Ascending aorta (tissue), 2 donors: Measurements from ENCODE around the gene DIP2C. TPM values are rescaled to one million over a fixed set of nuclear protein-coding genes. Genes with fewer than 3 reads are reported as not detected.

ENCODE experiments used
- DNase-seq, 2 donors: peaks; one replicate each; pipeline ENCODE4 v3.0.0-alpha.2; 2019; ENCODE audit warnings: low spot score in 2 of 2
- H3K27ac ChIP-seq, 2 donors: fragments of 200-600 bp; sonication (generic); one replicate each; pipeline ENCODE4 v1.5.1; 2016 to 2017; ENCODE audit warnings: mild to moderate bottlenecking in 1 of 2
- H3K27me3 ChIP-seq: fragments of 200-600 bp; sonication (generic); one replicate; pipeline ENCODE4 v1.5.1; 2017
- H3K36me3 ChIP-seq, 2 donors: fragments of 200-600 bp; sonication (generic); one replicate each; pipeline ENCODE4 v1.5.1; 2016
- H3K4me1 ChIP-seq, 2 donors: fragments of 200-600 bp; sonication (generic); one replicate each; pipeline ENCODE4 v1.5.1; 2016 to 2017; ENCODE audit warnings: mild to moderate bottlenecking in 1 of 2
- H3K4me3 ChIP-seq, 2 donors: fragments of 200-600 bp; sonication (generic); one replicate each; pipeline ENCODE4 v1.5.1; 2016 to 2017; ENCODE audit warnings: mild to moderate bottlenecking in 1 of 2
- H3K9me3 ChIP-seq, 2 donors: fragments of 200-600 bp; sonication (generic); one replicate each; pipeline ENCODE4 v1.5.1; 2016
- CTCF ChIP-seq, 3 experiments: fragments of 200-600 bp in 2 of 3; fragments of 450-650 bp in 1 of 3; sonication (generic) in 2 of 3; IDR thresholded peaks; one replicate each; pipeline ENCODE4 v1.5.1; 2016 to 2019; ENCODE audit warnings: antibody characterized with exemption in 3 of 3, mild to moderate bottlenecking in 1 of 3, moderate library complexity in 1 of 3
- intact Hi-C: fragments of 100-400 bp; cut with DNase I; formaldehyde crosslinking; loops from one replicate; pipeline ENCODE4 v1.15.1; 2023
- total RNA-seq: library from RNA; depleted of rRNA; stranded (reverse); fragments of >200 nt; gene quantifications from one replicate; pipeline ENCODE4 v1.1.0, GENCODE V29; 2016

DIP2C gene
- total RNA-seq, 1 donor from 2014 or later, result 14.7 TPM

GRCh38 chr10:615583-616152 is 73.8 kb downstream of the DIP2C start:
- Histone ChIP-seq H3K36me3 (no peaks in the 10 kb centered on the region), H3K9me3 (no peaks in the 10 kb centered on the region), H3K27me3 (no peaks in the 10 kb centered on the region), H3K27ac (no peak overlapping the region), H3K4me1 (peaks cover 3 to 25% of the 10 kb centered on the region in 2 donors), H3K4me3 (no peak overlapping the region)
- no peak for TF ChIP-seq CTCF (IDR thresholded peaks at IDR 0.05)
- intact Hi-C loops, result no loop called here
- no peak for DNase-seq

GRCh38 chr10:614790-615582 is 74.5 kb downstream of the DIP2C start:
- Histone ChIP-seq H3K27ac (no peak overlapping the region), H3K4me1 (peaks cover 3 to 26% of the 10 kb centered on the region in 2 donors), H3K9me3 (no peaks in the 10 kb centered on the region), H3K4me3 (no peak overlapping the region), H3K36me3 (no peaks in the 10 kb centered on the region), H3K27me3 (no peaks in the 10 kb centered on the region)
- DNase-seq, result no peak
- intact Hi-C loops, result loop anchor here (5.0 kb wide), 1 partner anchor 32 kb away; no protein-coding TSS in a partner anchor
- no peak for TF ChIP-seq CTCF (IDR thresholded peaks at IDR 0.05)

- H3K4me3 ChIP-seq, result no peak overlapping the region
- intact Hi-C loops, result loop anchor here (5.0 kb wide), 1 partner anchor 33 kb away; no protein-coding TSS in a partner anchor
- H3K4me1 ChIP-seq, result peaks cover 3 to 31% of the 10 kb centered on the region in 2 donors
- no peaks in the 10 kb centered on the region for H3K27me3 ChIP-seq
- no peak for TF ChIP-seq CTCF (IDR thresholded peaks at IDR 0.05)
- H3K9me3 ChIP-seq, result no peaks in the 10 kb centered on the region
- H3K27ac ChIP-seq, result no peak overlapping the region
- no peak for DNase-seq
- H3K36me3 ChIP-seq, result no peaks in the 10 kb centered on the region
Observed at GRCh38 chr10:614139-614711, 75.2 kb downstream of the DIP2C start.

- intact Hi-C loops, result loop anchor here (5.0 kb wide), 1 partner anchor 34 kb away; no protein-coding TSS in a partner anchor
- Histone ChIP-seq H3K27ac (peak overlapping the region in 1 of 2 donors; percentile 19), H3K4me1 (peaks cover 3 to 27% of the 10 kb centered on the region in 2 donors)
Observed at GRCh38 chr10:613271-614138, 76.0 kb downstream of the DIP2C start.

More at GRCh38 chr10:613271-614138, 76.0 kb downstream of the DIP2C start:
- Histone ChIP-seq H3K36me3 (no peaks in the 10 kb centered on the region), H3K4me3 (peak overlapping the region in 1 of 2 donors; percentile 18), H3K27me3 (no peaks in the 10 kb centered on the region), H3K9me3 (no peaks in the 10 kb centered on the region)
- DNase-seq, result no peak
- TF ChIP-seq CTCF (IDR thresholded peaks at IDR 0.05), result no peak
